Measurements from ENCODE around the gene SGCE. TPM values are rescaled to one million over a fixed set of nuclear protein-coding genes. Genes with fewer than 3 reads are reported as not detected.

Gene SGCE
- total RNA-seq, 1 donor from 2014 or later = 132 TPM

DNA sequence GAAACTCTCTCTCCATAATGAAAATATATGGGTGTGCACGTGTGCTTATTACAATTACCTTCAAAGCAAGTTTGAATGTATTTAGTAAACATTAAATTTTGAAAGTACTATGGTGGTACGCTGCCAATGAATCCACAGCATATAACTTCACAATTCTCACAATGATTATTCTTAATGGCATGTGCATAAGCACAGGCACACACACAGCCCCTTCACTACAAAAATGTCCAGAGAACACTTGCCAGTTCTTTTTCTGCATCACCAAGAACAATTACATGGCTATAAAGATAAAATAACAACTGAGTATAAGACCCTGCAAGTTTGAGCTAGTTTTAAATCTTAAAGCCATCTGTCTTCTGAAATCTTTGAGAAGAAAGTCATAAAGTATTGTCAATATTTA lies 22.2 kb downstream of the SGCE start:
- no peak for DNase-seq (ENCODE audit: low spot score)
- no peak for ATAC-seq
- intact Hi-C loops (cut with DNase I) = no loop called here

- no peak for DNase-seq (ENCODE audit: low spot score)
- intact Hi-C loops (cut with DNase I) = no loop called here
- ATAC-seq = no peak
Measured at GRCh38 chr7:94633014-94633341, 23.0 kb downstream of the SGCE start.

- ATAC-seq (no peak), DNase-seq (ENCODE audit: low spot score) (no peak)
- intact Hi-C loops (cut with DNase I) = no loop called here
Measured at GRCh38 chr7:94632338-94633013, 23.5 kb downstream of the SGCE start.

GRCh38 chr7:94630855-94631254 lies 25.1 kb downstream of the SGCE start:
- intact Hi-C loops (cut with DNase I) = no loop called here
- ATAC-seq = no peak
- no peak for DNase-seq (ENCODE audit: low spot score)

DNA sequence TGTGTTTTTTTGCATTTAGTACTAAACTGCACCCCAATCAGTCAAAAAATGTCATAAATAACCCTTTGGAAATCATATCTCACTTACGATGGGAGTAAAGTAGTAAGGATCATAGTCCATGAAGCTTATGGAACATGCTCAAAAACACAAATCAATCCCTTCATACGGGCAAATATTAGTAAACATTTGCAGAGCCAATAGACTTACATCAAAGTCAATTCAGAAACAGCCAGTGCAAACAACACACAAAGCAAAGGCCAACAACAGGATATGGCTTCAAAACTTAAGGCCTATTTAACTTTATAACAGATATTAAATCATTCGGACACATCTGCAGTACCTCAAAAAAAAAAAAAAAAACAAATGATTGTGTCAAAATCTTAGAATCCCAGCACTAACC lies 32.1 kb downstream of the SGCE start:
- no peak for ATAC-seq
- intact Hi-C loops (cut with DNase I) = no loop called here
- no peak for DNase-seq (ENCODE audit: low spot score)

GRCh38 chr7:94621120-94621519 lies 34.8 kb downstream of the SGCE start:
- ATAC-seq = no peak
- intact Hi-C loops (cut with DNase I) = no loop called here
- no peak for DNase-seq (ENCODE audit: low spot score)

- intact Hi-C loops (cut with DNase I) = no loop called here
- peak; percentile 70 for DNase-seq (ENCODE audit: low spot score)
- peak; percentile 92 for ATAC-seq
Measured at GRCh38 chr7:94620703-94621118, 35.2 kb downstream of the SGCE start.

- intact Hi-C loops (cut with DNase I) = no loop called here
- ATAC-seq (no peak), DNase-seq (ENCODE audit: low spot score) (no peak)
Measured at GRCh38 chr7:94618126-94618525, 37.8 kb downstream of the SGCE start.

- DNase-seq (ENCODE audit: low spot score) = no peak
- no peak for ATAC-seq
- intact Hi-C loops (cut with DNase I) = no loop called here
Measured at GRCh38 chr7:94616855-94617254, 39.1 kb downstream of the SGCE start.

DNA sequence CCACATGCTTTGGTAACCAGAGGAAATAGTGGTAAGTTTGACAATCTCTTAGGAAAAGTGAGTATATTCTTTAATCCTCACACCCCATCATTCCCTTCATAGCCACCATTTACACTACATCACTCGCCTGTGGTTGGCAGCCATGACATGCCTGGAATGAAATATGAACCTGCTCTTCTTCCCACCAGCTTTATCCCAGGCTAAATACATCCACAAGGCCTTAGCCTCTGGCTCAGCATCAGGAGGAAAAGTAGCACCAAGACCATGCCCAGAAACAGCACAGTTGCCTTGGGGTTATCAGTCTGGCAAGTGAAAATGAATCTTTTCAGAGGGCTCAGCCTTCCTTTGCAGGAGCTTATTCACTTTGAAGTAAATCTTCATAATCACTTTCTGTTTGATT lies 40.3 kb downstream of the SGCE start:
- DNase-seq (ENCODE audit: low spot score) (no peak), ATAC-seq (no peak)
- intact Hi-C loops (cut with DNase I) = no loop called here

DNA sequence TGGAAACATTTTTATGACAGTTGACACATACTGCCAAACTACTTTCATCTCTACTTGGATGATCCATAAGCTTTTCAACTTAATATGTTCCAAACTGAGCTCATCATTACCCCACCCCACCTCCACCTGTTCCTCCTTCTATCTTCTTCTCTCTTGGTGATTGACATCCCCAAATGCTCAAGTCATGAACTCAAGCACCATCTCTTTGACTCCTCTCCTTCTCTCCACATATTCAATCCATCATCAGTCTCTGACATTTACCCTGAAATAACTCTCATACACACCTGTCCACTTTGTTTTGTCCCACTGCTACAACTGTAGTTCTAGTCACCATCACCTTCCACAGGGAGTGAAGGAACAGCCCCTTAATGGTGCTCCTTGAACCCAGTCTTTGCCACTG lies 43.3 kb downstream of the SGCE start:
- DNase-seq (ENCODE audit: low spot score) (no peak), ATAC-seq (no peak)
- intact Hi-C loops (cut with DNase I) = no loop called here

- intact Hi-C loops (cut with DNase I) = no loop called here
- ATAC-seq (no peak), DNase-seq (ENCODE audit: low spot score) (no peak)
Measured at GRCh38 chr7:94612253-94612652, 43.7 kb downstream of the SGCE start.

GRCh38 chr7:94609561-94609960 lies 46.4 kb downstream of the SGCE start:
- no peak for ATAC-seq
- intact Hi-C loops (cut with DNase I) = no loop called here

GRCh38 chr7:94605031-94605430 lies 50.9 kb downstream of the SGCE start:
- intact Hi-C loops (cut with DNase I) = no loop called here
- DNase-seq (ENCODE audit: low spot score) (no peak), ATAC-seq (no peak)

More at GRCh38 chr7:94609561-94609960, 46.4 kb downstream of the SGCE start:
- no peak for DNase-seq (ENCODE audit: low spot score)

DNA sequence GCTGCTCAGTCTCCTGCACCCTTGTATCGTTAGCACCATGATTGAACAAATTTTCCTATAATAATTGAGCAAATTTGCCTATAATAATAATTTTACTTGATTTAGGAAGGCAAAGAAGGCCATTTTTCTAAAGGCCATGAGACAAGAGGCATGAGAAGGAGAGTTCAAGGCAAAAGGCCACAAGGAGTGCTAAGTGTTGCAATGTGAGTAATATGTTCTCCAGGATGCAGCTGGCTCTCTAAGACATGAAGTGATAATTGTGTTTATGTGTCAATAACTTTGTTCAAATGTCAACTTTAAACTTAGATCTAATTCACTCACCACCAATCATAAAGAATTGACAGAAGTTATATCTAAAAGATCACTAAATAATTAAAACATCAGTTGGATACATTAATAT lies 53.8 kb downstream of the SGCE start:
- intact Hi-C loops (cut with DNase I) = no loop called here
- DNase-seq (ENCODE audit: low spot score) (no peak), ATAC-seq (no peak)

- ATAC-seq (no peak), DNase-seq (ENCODE audit: low spot score) (no peak)
- intact Hi-C loops (cut with DNase I) = no loop called here
Measured at GRCh38 chr7:94600267-94600666, 55.7 kb downstream of the SGCE start.

DNA sequence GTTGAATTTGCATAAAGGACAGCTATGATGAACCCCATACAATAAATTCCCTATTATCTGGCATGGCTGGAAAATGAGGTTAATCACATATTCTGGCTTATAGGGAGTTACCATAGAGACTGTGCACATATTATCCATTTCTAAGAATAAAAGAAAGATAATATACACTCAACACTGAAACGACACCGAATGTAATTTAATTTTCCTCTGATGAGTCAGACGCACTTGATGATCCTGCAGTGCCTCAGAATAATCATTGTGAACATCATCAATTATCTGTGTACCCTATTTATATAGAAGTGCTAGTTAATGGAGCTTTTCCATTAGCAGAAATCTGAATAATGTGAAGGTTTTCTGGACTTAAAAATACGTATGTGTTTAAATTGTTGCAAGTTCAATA lies 60.2 kb downstream of the SGCE start:
- no peak for ATAC-seq
- no peak for DNase-seq (ENCODE audit: low spot score)
- intact Hi-C loops (cut with DNase I) = no loop called here

GRCh38 chr7:94594882-94595281 lies 61.1 kb downstream of the SGCE start:
- ATAC-seq = no peak

GRCh38 chr7:94591176-94591575 lies 64.8 kb downstream of the SGCE start:
- DNase-seq (ENCODE audit: low spot score) = no peak
- intact Hi-C loops (cut with DNase I) = no loop called here
- ATAC-seq = no peak

More at GRCh38 chr7:94594882-94595281, 61.1 kb downstream of the SGCE start:
- intact Hi-C loops (cut with DNase I) = no loop called here
- no peak for DNase-seq (ENCODE audit: low spot score)

DNA sequence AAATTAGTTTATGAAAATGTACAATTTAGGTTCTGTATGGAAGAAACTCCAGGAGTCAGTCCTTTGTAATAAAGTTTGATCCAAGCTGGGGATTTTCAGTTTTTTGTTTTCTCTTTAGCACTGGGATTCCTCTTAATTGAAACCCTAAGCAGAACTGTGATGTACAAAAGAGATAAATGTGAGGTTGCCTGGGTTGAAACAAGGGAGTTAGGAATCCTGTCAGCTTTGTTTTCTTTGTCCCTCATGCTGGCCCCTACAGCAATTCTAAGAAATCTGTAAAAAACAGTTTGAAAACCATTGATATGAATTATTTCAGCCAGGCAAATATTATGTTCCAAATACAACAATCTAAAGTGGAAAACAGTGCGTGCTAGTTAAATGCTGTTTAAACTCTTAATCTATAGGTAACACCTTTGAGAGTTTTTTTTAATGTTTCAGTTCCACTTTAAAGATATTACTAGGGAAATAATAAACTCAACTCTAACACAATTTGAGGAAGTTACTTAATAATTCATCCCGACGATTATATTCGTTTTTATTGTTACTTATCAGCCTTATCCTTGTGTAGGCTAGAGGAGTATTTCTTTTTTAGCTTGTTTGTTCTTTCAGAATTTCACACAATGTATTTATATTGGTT lies 65.3 kb downstream of the SGCE start:
- no peak for ATAC-seq
- intact Hi-C loops (cut with DNase I) = no loop called here
- DNase-seq (ENCODE audit: low spot score) = no peak

- DNase-seq (ENCODE audit: low spot score) = no peak
- intact Hi-C loops (cut with DNase I) = no loop called here
- ATAC-seq = no peak
Measured at GRCh38 chr7:94588075-94588474, 67.9 kb downstream of the SGCE start.

All from sciatic nerve (tissue), 2 donors.